GM23338 (cell line): ENCODE measurements around the gene OR1D5.

Source experiments
- CTCF ChIP-seq, 2 experiments: fragments of 200-600 bp in 1 of 2; sonication (generic) in 1 of 2; conservative IDR thresholded peaks; 2 replicates each; pipeline versions ENCODE4 v1.5.1 to v1.6.1; 2016 to 2017; ENCODE audit warnings: antibody characterized with exemption in 2 of 2, low read depth in 2 of 2, mild to moderate bottlenecking in 2 of 2, moderate library complexity in 1 of 2
- EZH2 ChIP-seq: fragments of 200-600 bp; sonication (generic); IDR thresholded peaks from one replicate; pipeline ENCODE4 v1.8.0; 2017; ENCODE audit warnings: antibody characterized with exemption, mild to moderate bottlenecking, low read depth; ENCODE audit not compliant: unreplicated experiment
- EZH2phosphoT487 ChIP-seq: fragments of 200-600 bp; sonication (generic); IDR thresholded peaks from one replicate; pipeline ENCODE4 v1.8.1; 2018; ENCODE audit warnings: antibody characterized with exemption; ENCODE audit not compliant: unreplicated experiment
- JUNB ChIP-seq: IDR thresholded peaks from one replicate; pipeline ENCODE4 v1.6.1; 2016; ENCODE audit warnings: antibody characterized with exemption; ENCODE audit not compliant: unreplicated experiment
- POLR2AphosphoS5 ChIP-seq: IDR thresholded peaks from 2 replicates; pipeline ENCODE4 v1.6.1; 2016; ENCODE audit warnings: antibody characterized with exemption, low read depth
- REST ChIP-seq: IDR thresholded peaks from one replicate; pipeline ENCODE4 v1.6.1; 2018; ENCODE audit warnings: antibody characterized with exemption; ENCODE audit not compliant: unreplicated experiment
- STAT1 ChIP-seq: IDR thresholded peaks from one replicate; pipeline ENCODE4 v1.6.1; 2016; ENCODE audit warnings: antibody characterized with exemption; ENCODE audit not compliant: unreplicated experiment
- ZNF114 ChIP-seq: fragments of 250-450 bp; sonication (Bioruptor Pico); IDR thresholded peaks from 2 replicates; pipeline ENCODE4 v1.5.0; 2020; ENCODE audit warnings: mild to moderate bottlenecking, moderate library complexity
- ZNF331 ChIP-seq: fragments of 250-450 bp; sonication (Bioruptor Pico); IDR thresholded peaks from 2 replicates; pipeline ENCODE4 v1.5.0; 2020; ENCODE audit warnings: low read depth, mild to moderate bottlenecking, moderate library complexity
- ZNF462 ChIP-seq: fragments of 250-450 bp; sonication (Bioruptor Pico); IDR thresholded peaks from 2 replicates; pipeline ENCODE4 v1.5.0; 2020; ENCODE audit warnings: mild to moderate bottlenecking, moderate library complexity

- TF ChIP-seq POLR2AphosphoS5 (no peak), CTCF (conservative IDR thresholded peaks at IDR 0.05; ENCODE audit: low read depth in 2 of 2) (no peak), EZH2 (no peak), ZNF114 (CRISPR knock-in tag) (no peak), EZH2phosphoT487 (no peak), JUNB (no peak), STAT1 (no peak), REST (no peak), ZNF462 (CRISPR knock-in tag) (no peak), ZNF331 (CRISPR knock-in tag) (no peak)
Measured at GRCh38 chr17:3032258-3033247, 30.9 kb downstream of the OR1D5 start.
